Heart left ventricle (tissue), 16 donors: ENCODE data around the gene ZNF362. TPM values are rescaled to one million over a fixed set of nuclear protein-coding genes. Genes with fewer than 3 reads are reported as not detected.

Experiments
- ATAC-seq, 4 donors: fragments of 200-7000 bp; cut with Tn5 transposase; one replicate each; pipeline ENCODE4 v1.9.1; 2020 to 2022; ENCODE audit warnings: moderate library complexity in 4 of 4, mild to moderate bottlenecking in 3 of 4, moderate number of reproducible peaks in 1 of 4
- DNase-seq, 5 donors: peaks; one replicate each; pipeline ENCODE4 v3.0.0-alpha.2; 2020
- H3K27ac ChIP-seq, 12 donors: fragments of 200-600 bp; sonication (generic) in 4 of 12; one replicate each; pipeline versions ENCODE4 v1.5.0 to v1.8.0; 2016 to 2022; ENCODE audit warnings: mild to moderate bottlenecking in 2 of 12
- H3K27me3 ChIP-seq, 9 donors: fragments of 200-600 bp; sonication (generic) in 2 of 9; one replicate each; pipeline versions ENCODE4 v1.5.1 to v1.8.0; 2016 to 2022; ENCODE audit warnings: mild to moderate bottlenecking in 3 of 9
- H3K36me3 ChIP-seq, 9 donors: fragments of 200-600 bp; sonication (generic) in 2 of 9; one replicate each; pipeline versions ENCODE4 v1.5.0 to v1.8.0; 2018 to 2022; ENCODE audit warnings: mild to moderate bottlenecking in 2 of 9
- H3K4me1 ChIP-seq, 12 donors: fragments of 200-600 bp; sonication (generic) in 4 of 12; one replicate each; pipeline versions ENCODE4 v1.5.0 to v1.8.0; 2016 to 2022; ENCODE audit warnings: mild to moderate bottlenecking in 3 of 12
- H3K4me3 ChIP-seq, 12 donors: fragments of 200-600 bp; sonication (generic) in 4 of 12; one replicate each; pipeline versions ENCODE4 v1.5.0 to v1.8.0; 2017 to 2022; ENCODE audit warnings: mild to moderate bottlenecking in 9 of 12, moderate library complexity in 4 of 12
- H3K9me3 ChIP-seq, 12 donors: fragments of 200-600 bp; sonication (generic) in 4 of 12; one replicate each; pipeline versions ENCODE4 v1.5.0 to v1.8.0; 2016 to 2022; ENCODE audit warnings: mild to moderate bottlenecking in 1 of 12
- CTCF ChIP-seq, 12 donors: fragments of 200-600 bp; sonication (generic) in 4 of 12; IDR thresholded peaks; one replicate each; pipeline versions ENCODE4 v1.5.0 to v1.8.0; 2018 to 2022; ENCODE audit warnings: antibody characterized with exemption in 12 of 12, mild to moderate bottlenecking in 5 of 12
- POLR2A ChIP-seq, 2 donors: fragments of 450-650 bp; IDR thresholded peaks; one replicate each; pipeline ENCODE4 v1.6.1; 2017; ENCODE audit warnings: antibody characterized with exemption in 2 of 2, mild to moderate bottlenecking in 2 of 2, moderate library complexity in 2 of 2
- WGBS, 4 donors: extraction: QIAGEN DNeasy Blood & Tissue Kit in 2 of 4; methylation state at CpG; one replicate each; pipeline versions ENCODE4 v1.1.5 to v1.1.7; 2013 to 2018; 5-methylcytosine and 5-hydroxymethylcytosine counted together
- intact Hi-C, 10 donors: fragments of 100-400 bp; cut with DNase I; formaldehyde crosslinking; loops; one replicate each; pipeline versions ENCODE4 v1.11.1 to v1.14.2; 2022
- polyA plus RNA-seq, 2 donors: library from polyadenylated mRNA; stranded (reverse); fragments of 200-250 nt; gene quantifications; one replicate each; pipeline ENCODE4 v1.2.3, GENCODE V29; 2013
- total RNA-seq, 9 donors: library from RNA; depleted of rRNA in 2 of 9; stranded (reverse); fragments of >200 nt in 2 of 9; fragmentation: NEBNext Ultra II Directional in 3 of 9; extraction: Animal tissue kit (Norgen Biotek cat#: 25700) in 3 of 9; gene quantifications; one replicate each; pipeline versions ENCODE4 v1.1.0 to v1.2.4, GENCODE V29; 2016 to 2023
- donor health status: ischemic (EF 13 %, LVEDD 7.1; RV severe dilation, severe dysfunction).
- donor health status: healthy with polysubstance abuse.
- donor health status: DM: no; HTN: yes; CAD: no.
- donor health status: DM: no; HTN: no; CAD: no.
- donor health status: ischemic (EF 25% LVEDD 6.9; RV normal size, moderate dysfunction).
- donor health status: ischemic (EF 25% LVEDD 5.7; RV mildly dilated, moderate dysfunction).
- donor health status: healthy.
- donor health status: DM: yes; HTN: yes; CAD: no.
- donor health status: ischemic (EF 35%, LVEDD 5.7; RV mildly dilated, moderate dysfunction).
- donor health status: nonischemic (EF 11% LVEDD 7.7; RV severe dilation, severe dysfunction).
- donor health status: DM: yes; HTN: yes; CAD: no.
- donor health status: PGD.
- donor health status: ischemic (EF 29% LVEDD 5.4; RV normal size, mild dysfunction).
- donor health status: nonischemic (EF 23%, LVEDD 6.1; RV moderate dilation, normal function).

The ZNF362 gene
- total and polyA plus RNA-seq, 11 donors, result 11.1 to 39.7 (median 32.5) TPM

DNA sequence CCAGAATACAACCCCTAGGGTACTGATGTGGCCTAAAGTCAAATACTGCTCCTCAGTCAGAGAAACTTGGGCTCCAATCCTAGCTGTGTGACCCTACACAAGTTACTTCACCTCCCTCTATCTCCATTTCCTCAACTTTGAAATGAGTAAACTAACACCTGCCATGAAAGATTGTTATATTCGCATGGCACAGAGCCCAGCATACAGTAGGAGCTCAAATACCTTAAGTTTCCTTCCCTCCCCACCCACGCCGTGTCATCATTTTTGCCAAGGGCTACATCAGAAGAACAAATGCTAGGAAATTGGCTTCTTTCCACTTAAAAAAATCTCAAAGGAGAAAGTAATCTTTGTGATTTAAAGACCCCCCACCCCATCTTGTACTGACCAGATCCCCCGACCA is 22.2 kb upstream of the ZNF362 start:
- TF ChIP-seq CTCF (IDR thresholded peaks at IDR 0.05), result no peak
- no peak for TF ChIP-seq POLR2A (IDR thresholded peaks at IDR 0.05)
- no peak overlapping the region for H3K4me3 ChIP-seq
- no peak for DNase-seq
- peaks cover 0 to 35% (median 9%) of the 10 kb centered on the region in 12 donors for H3K4me1 ChIP-seq
- H3K9me3 ChIP-seq, result no peaks in the 10 kb centered on the region
- H3K27me3 ChIP-seq, result no peaks in the 10 kb centered on the region
- H3K36me3 ChIP-seq, result no peaks in the 10 kb centered on the region
- WGBS, 4 donors, result 58 to 71% (median 69%) methylated on average over 4 of the region's 4 CpGs
- intact Hi-C loops, result no loop called here
- peak in 1 of 4 donors; percentile 55 for ATAC-seq
- H3K27ac ChIP-seq, result peak overlapping the region in 4 of 12 donors; percentile 11 to 64 (median 37)

- peak overlapping the region in 6 of 12 donors; percentile 9 to 64 (median 37) for H3K27ac ChIP-seq
- peaks cover 0 to 31% (median 6%) of the 10 kb centered on the region in 12 donors for H3K4me1 ChIP-seq
- TF ChIP-seq POLR2A (IDR thresholded peaks at IDR 0.05) (no peak), CTCF (IDR thresholded peaks at IDR 0.05) (no peak)
- ATAC-seq (peak in 3 of 4 donors; percentile 27 to 81 (median 44)), DNase-seq (no peak)
- H3K27me3 ChIP-seq, result no peaks in the 10 kb centered on the region
- H3K36me3 ChIP-seq, result no peaks in the 10 kb centered on the region
- intact Hi-C loops, result no loop called here
- WGBS, 4 donors, result 47 to 66% (median 55%) methylated on average over 5 to 7 of the region's 7 CpGs
- H3K4me3 ChIP-seq, result no peak overlapping the region
- no peaks in the 10 kb centered on the region for H3K9me3 ChIP-seq
Measured at GRCh38 chr1:33234588-33234990, 21.7 kb upstream of the ZNF362 start.

- WGBS, 4 donors, result 73 to 87% (median 80%) methylated on average over 2 of the region's 2 CpGs
- intact Hi-C loops, result no loop called here
- H3K9me3 ChIP-seq, result no peaks in the 10 kb centered on the region
- no peaks in the 10 kb centered on the region for H3K36me3 ChIP-seq
- ATAC-seq, result no peak
- peaks cover 0 to 24% (median 6%) of the 10 kb centered on the region in 12 donors for H3K4me1 ChIP-seq
- H3K27ac ChIP-seq, result peak overlapping the region in 4 of 12 donors; percentile 9 to 43 (median 21)
- H3K4me3 ChIP-seq, result no peak overlapping the region
- TF ChIP-seq CTCF (IDR thresholded peaks at IDR 0.05) (no peak), POLR2A (IDR thresholded peaks at IDR 0.05) (no peak)
- no peaks in the 10 kb centered on the region for H3K27me3 ChIP-seq
- DNase-seq, result no peak
Measured at GRCh38 chr1:33235521-33235920, 20.8 kb upstream of the ZNF362 start.

DNA sequence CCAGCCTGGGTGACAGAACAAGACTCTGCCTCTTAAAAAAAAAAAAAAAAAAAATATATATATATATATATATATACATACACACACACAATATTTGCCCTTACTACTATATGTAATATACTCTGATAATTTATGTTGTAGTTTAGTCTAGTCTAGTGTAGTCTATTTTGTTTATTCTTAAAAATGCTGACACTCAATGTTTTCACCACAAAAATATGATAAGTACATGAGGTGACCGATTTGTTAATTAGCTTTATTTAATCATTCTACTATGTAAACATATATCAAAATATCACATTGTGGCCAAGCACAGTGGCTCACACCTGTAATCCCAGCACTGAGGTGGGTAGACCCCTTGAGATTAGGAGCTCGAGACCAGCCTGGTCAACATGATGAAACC is 19.8 kb upstream of the ZNF362 start:
- TF ChIP-seq CTCF (IDR thresholded peaks at IDR 0.05), result no peak
- TF ChIP-seq POLR2A (IDR thresholded peaks at IDR 0.05), result no peak
- Histone ChIP-seq H3K27ac (no peak overlapping the region), H3K27me3 (no peaks in the 10 kb centered on the region), H3K4me3 (no peak overlapping the region), H3K36me3 (no peaks in the 10 kb centered on the region), H3K9me3 (no peaks in the 10 kb centered on the region), H3K4me1 (peaks cover 0 to 24% (median 6%) of the 10 kb centered on the region in 12 donors)
- DNase-seq (no peak), ATAC-seq (no peak)
- intact Hi-C loops, result no loop called here
- 88 to 94% (median 94%) methylated on average over 2 of the region's 2 CpGs for WGBS, 4 donors
